IMR-90 (cell line): Measurements from ENCODE around the gene USB1. TPM values are rescaled to one million over a fixed set of nuclear protein-coding genes. Genes with fewer than 3 reads are reported as not detected.

Experiments
- ATAC-seq: fragments of 200-7000 bp; cut with Tn5 transposase; 2 replicates; pipeline ENCODE4 v1.9.1; 2020; ENCODE audit warnings: low read depth, mild to moderate bottlenecking, moderate library complexity
- BruUV-seq: library from RNA; stranded (reverse); fragments of 400-500 nt; replicated peaks from 2 replicates; lab custom pipeline; 2021; lab: Mats Ljungman, UMichigan
- CTCF ChIA-PET: fragments of 300-600 bp; formaldehyde crosslinking; extraction: SDS; loops from one replicate; lab custom pipeline; 2021; ENCODE audit warnings: antibody characterized with exemption; lab: Yijun Ruan, JAX
- POLR2A ChIA-PET: fragments of 300-600 bp; sonication (Branson Sonifier 250); formaldehyde crosslinking; loops from one replicate; lab custom pipeline; 2022; ENCODE audit warnings: antibody characterized with exemption; ENCODE audit not compliant: unreplicated experiment; lab: Charles Lee
- DNase-seq: peaks from one replicate; pipeline ENCODE4 v3.0.0; 2013
- H2AFZ ChIP-seq: replicated peaks from 2 replicates; pipeline ENCODE3; 2013; ENCODE audit warnings: low read length, mild to moderate bottlenecking; ENCODE audit not compliant: poor library complexity
- H2AK5ac ChIP-seq: 2 replicates; pipeline ENCODE4 v1.6.1; 2013; ENCODE audit warnings: low read depth, low read length, inconsistent platforms
- H2AK9ac ChIP-seq: replicated peaks from 2 replicates; pipeline ENCODE3; 2013; ENCODE audit warnings: mild to moderate bottlenecking, low read depth, low read length, moderate library complexity; ENCODE audit not compliant: poor library complexity
- H2BK120ac ChIP-seq: 2 replicates; pipeline ENCODE4 v1.6.1; 2013; ENCODE audit warnings: low read depth, low read length, inconsistent platforms
- H2BK15ac ChIP-seq: 3 replicates; pipeline ENCODE4 v1.6.1; 2013; ENCODE audit warnings: low read depth, low read length, inconsistent platforms
- H2BK20ac ChIP-seq: 2 replicates; pipeline ENCODE4 v1.6.1; 2013; ENCODE audit warnings: low read depth, mild to moderate bottlenecking, inconsistent platforms, low read length, moderate library complexity
- H2BK5ac ChIP-seq: 2 replicates; pipeline ENCODE4 v1.6.1; 2013; ENCODE audit warnings: mild to moderate bottlenecking, low read depth, low read length, inconsistent platforms; ENCODE audit not compliant: poor library complexity, severe bottlenecking
- H3K14ac ChIP-seq: replicated peaks from 2 replicates; pipeline ENCODE4 v1.6.1; 2013; ENCODE audit warnings: low read depth, low read length, inconsistent platforms
- H3K18ac ChIP-seq: 2 replicates; pipeline ENCODE4 v1.6.1; 2013; ENCODE audit warnings: low read depth, low read length, control low read depth
- H3K23ac ChIP-seq: 2 replicates; pipeline ENCODE4 v1.6.1; 2013; ENCODE audit warnings: low read depth, low read length, inconsistent platforms
- H3K27ac ChIP-seq: 2 replicates; pipeline ENCODE4 v1.5.1; 2013; ENCODE audit warnings: mild to moderate bottlenecking, control low read depth, low read length; ENCODE audit not compliant: insufficient read depth
- H3K27me3 ChIP-seq: 2 replicates; pipeline ENCODE4 v1.6.1; 2013; ENCODE audit warnings: low read length; ENCODE audit not compliant: control insufficient read depth, insufficient read depth
- H3K36me3 ChIP-seq: 2 replicates; pipeline ENCODE4 v1.6.1; 2013; ENCODE audit warnings: low read length, mixed read lengths; ENCODE audit not compliant: control insufficient read depth, insufficient read depth
- H3K4ac ChIP-seq: 2 replicates; pipeline ENCODE4 v1.6.1; 2013; ENCODE audit warnings: low read depth, low read length, inconsistent platforms
- H3K4me1 ChIP-seq: 2 replicates; pipeline ENCODE4 v1.6.1; 2013; ENCODE audit warnings: low read length, mixed read lengths; ENCODE audit not compliant: control insufficient read depth, insufficient read depth
- H3K4me2 ChIP-seq: 2 replicates; pipeline ENCODE4 v1.6.1; 2013; ENCODE audit warnings: low read depth, mild to moderate bottlenecking, control low read depth, low read length, moderate library complexity
- H3K4me3 ChIP-seq: 2 replicates; pipeline ENCODE4 v1.5.1; 2013; ENCODE audit warnings: low read depth, mild to moderate bottlenecking, control low read depth, low read length, moderate library complexity; ENCODE audit not compliant: insufficient read depth
- H3K56ac ChIP-seq: 2 replicates; pipeline ENCODE4 v1.6.1; 2013; ENCODE audit warnings: low read length, inconsistent platforms; ENCODE audit not compliant: insufficient read depth; ENCODE audit errors: extremely low read depth
- H3K79me1 ChIP-seq, 2 experiments: 2 replicates each; pipeline ENCODE4 v1.6.1; 2013; ENCODE audit warnings: low read length in 2 of 2, inconsistent platforms in 1 of 2, low read depth in 1 of 2
- H3K9ac ChIP-seq: 2 replicates; pipeline ENCODE4 v1.6.1; 2013; ENCODE audit warnings: low read depth, low read length, control low read depth
- H3K9me1 ChIP-seq: 2 replicates; pipeline ENCODE4 v1.6.1; 2013; ENCODE audit warnings: low read length, inconsistent platforms; ENCODE audit not compliant: insufficient read depth
- H3K9me3 ChIP-seq: 2 replicates; pipeline ENCODE4 v1.6.1; 2013; ENCODE audit warnings: low read length; ENCODE audit not compliant: control insufficient read depth, insufficient read depth
- H4K20me1 ChIP-seq: 2 replicates; pipeline ENCODE4 v1.6.1; 2013; ENCODE audit warnings: low read length, inconsistent platforms; ENCODE audit not compliant: insufficient read depth
- H4K5ac ChIP-seq: 2 replicates; pipeline ENCODE4 v1.6.1; 2013; ENCODE audit warnings: mild to moderate bottlenecking, low read depth, low read length, control low read depth
- H4K8ac ChIP-seq, 2 experiments: 2 replicates each; pipeline ENCODE4 v1.6.1; 2013; ENCODE audit warnings: low read depth in 2 of 2, low read length in 2 of 2, control low read depth in 1 of 2, inconsistent platforms in 1 of 2
- H4K91ac ChIP-seq: 2 replicates; pipeline ENCODE4 v1.6.1; 2013; ENCODE audit warnings: low read depth, low read length, inconsistent platforms; ENCODE audit not compliant: insufficient read depth
- BHLHE40 ChIP-seq: fragments of 150-350 bp; IDR thresholded peaks from 2 replicates; pipeline ENCODE4 v1.6.1; 2016; ENCODE audit warnings: mild to moderate bottlenecking, low read depth, low read length
- CEBPB ChIP-seq: IDR thresholded peaks from 2 replicates; pipeline ENCODE4 v1.6.1; 2012; ENCODE audit warnings: low read depth, low read length, improper control_type of control experiment
- CHD1 ChIP-seq: IDR thresholded peaks from 2 replicates; pipeline ENCODE4 v1.6.1; 2012; ENCODE audit warnings: low read depth, low read length, improper control_type of control experiment
- FOS ChIP-seq: fragments of 150-350 bp; IDR thresholded peaks from 2 replicates; pipeline ENCODE4 v1.6.1; 2016; ENCODE audit warnings: low read depth, low read length
- MAFK ChIP-seq: IDR thresholded peaks from 2 replicates; pipeline ENCODE4 v1.6.1; 2012; ENCODE audit warnings: low read depth, low read length, improper control_type of control experiment
- MAZ ChIP-seq: IDR thresholded peaks from 2 replicates; pipeline ENCODE4 v1.6.1; 2012; ENCODE audit warnings: low read depth, mild to moderate bottlenecking, low read length, improper control_type of control experiment, moderate library complexity, borderline replicate concordance
- MXI1 ChIP-seq: IDR thresholded peaks from 2 replicates; pipeline ENCODE4 v1.6.1; 2012; ENCODE audit warnings: low read depth, mild to moderate bottlenecking, low read length, moderate library complexity, borderline replicate concordance
- NFE2L2 ChIP-seq: fragments of 150-350 bp; IDR thresholded peaks from 2 replicates; pipeline ENCODE4 v1.6.1; 2016; ENCODE audit warnings: low read depth, mild to moderate bottlenecking, low read length
- POLR2A ChIP-seq: IDR thresholded peaks from 2 replicates; pipeline ENCODE4 v1.6.1; 2012; ENCODE audit warnings: mild to moderate bottlenecking, low read depth, low read length
- RAD21 ChIP-seq: IDR thresholded peaks from 2 replicates; pipeline ENCODE4 v1.6.1; 2012; ENCODE audit warnings: low read length, improper control_type of control experiment
- RCOR1 ChIP-seq: IDR thresholded peaks from 2 replicates; pipeline ENCODE4 v1.6.1; 2012; ENCODE audit warnings: mild to moderate bottlenecking, low read length, improper control_type of control experiment; ENCODE audit not compliant: insufficient replicate concordance
- RFX5 ChIP-seq: IDR thresholded peaks from 2 replicates; pipeline ENCODE4 v1.8.0; 2012; ENCODE audit warnings: low read depth, mild to moderate bottlenecking, low read length, moderate library complexity
- SMC3 ChIP-seq: fragments of 150-350 bp; IDR thresholded peaks from 2 replicates; pipeline ENCODE4 v1.6.1; 2016; ENCODE audit warnings: low read depth, mild to moderate bottlenecking, antibody characterized with exemption, low read length, moderate library complexity
- WGBS, 2 experiments: methylation state at CpG; one replicate each; pipeline versions ENCODE4 v1.1.5 to v1.1.7; 2013; ENCODE audit warnings: missing lambda C conversion rate in 2 of 2; ENCODE audit not compliant: insufficient read length in 1 of 2; ENCODE audit errors: extremely low coverage in 2 of 2; 5-methylcytosine and 5-hydroxymethylcytosine counted together
- dilution Hi-C: fragments of 300-500 bp; cut with HindIII; formaldehyde crosslinking; loops from one replicate; pipeline ENCODE4 v1.14.3; 2018; ENCODE audit warnings: low sequenced_read_pairs; ENCODE audit not compliant: unreplicated experiment
- in situ Hi-C: fragments of 300-500 bp; cut with MboI; formaldehyde crosslinking; loops from 3 replicates; pipeline ENCODE4 v1.14.3; 2019; ENCODE audit warnings: low sequenced_read_pairs, inconsistent platforms, mixed read lengths
- intact Hi-C: fragments of 100-400 bp; cut with micrococcal nuclease; formaldehyde crosslinking; loops from 2 replicates; pipeline ENCODE4 v1.10.0; 2022
- polyA plus RNA-seq, 3 experiments: library from polyadenylated mRNA; depleted of rRNA; stranded (reverse); fragments of >200 nt; gene quantifications; 2 replicates each; pipeline ENCODE4 v1.2.3, GENCODE V29; 2012; ENCODE audit warnings: low replicate concordance in 1 of 3
- total RNA-seq: library from RNA; depleted of rRNA; stranded (reverse); fragments of >200 nt; gene quantifications from 2 replicates; pipeline ENCODE4 v1.2.3, GENCODE V29; 2012
- TF ChIP-seq, protein P1 (sequence below): conservative IDR thresholded peaks from 2 replicates; pipeline ENCODE4 v1.5.1; 2012; ENCODE audit warnings: mild to moderate bottlenecking, low read depth, low read length, improper control_type of control experiment
- TF ChIP-seq, protein P2 (sequence below): fragments of 150-350 bp; IDR thresholded peaks from 2 replicates; pipeline ENCODE4 v1.6.1; 2017; ENCODE audit warnings: mild to moderate bottlenecking, antibody characterized with exemption, low read length, low read depth

USB1 gene
- total and polyA plus RNA-seq, 2 of the 4 experiments (the other 2 are of a cell fraction), result 45.9 to 94.9 TPM

- Histone ChIP-seq H4K5ac (no peak overlapping the region), H3K27ac (no peak overlapping the region), H2BK5ac (no peak overlapping the region), H3K36me3 (peaks cover 9% of the 10 kb centered on the region), H3K4me3 (no peak overlapping the region), H3K14ac (no peak overlapping the region), H2BK20ac (no peak overlapping the region), H3K9me1 (peaks cover 8% of the 10 kb centered on the region; the same call in 1 of the 2 replicates), H4K8ac (no peak overlapping the region), H2AFZ (no peak overlapping the region), H3K56ac (no peak overlapping the region), H3K23ac (no peak overlapping the region), H3K9me3 (no peaks in the 10 kb centered on the region), H4K20me1 (0 out of 2 replicates have a peak, but pooled peaks cover 9% of the 10 kb centered on the region), H3K9ac (no peak overlapping the region), H3K79me1 (no peaks in the 10 kb centered on the region), H3K4me2 (no peak overlapping the region), H2BK120ac (no peak overlapping the region), H3K4me1 (peaks cover 14% of the 10 kb centered on the region), H3K27me3 (peaks cover 8% of the 10 kb centered on the region), H2AK5ac (no peak overlapping the region), H3K4ac (no peak overlapping the region), H3K18ac (no peak overlapping the region), H4K91ac (no peak overlapping the region), H2AK9ac (no peak overlapping the region), H2BK15ac (no peak overlapping the region)
- DNase-seq, result no peak
- intact Hi-C loops, result loop anchor here (1.0 to 5.0 kb wide), 4 partner anchors 102 to 467 kb away; partner anchors contain the start of gene CSNK2A2
- dilution Hi-C loops, result no loop called here
- CTCF ChIA-PET, result interaction anchor here (0.9 to 1.0 kb wide), 2 partner anchors 102 to 121 kb away, joined by 3 read pairs; no protein-coding TSS in a partner anchor
- in situ Hi-C loops, result loop anchor here (5.0 kb wide), 1 partner anchor 107 kb away; the partner anchor contains the start of gene CFAP20
- no peak for ATAC-seq
- BruUV-seq, result no TSS peak
- POLR2A ChIA-PET, result no interaction called here
- TF ChIP-seq BHLHE40 (no peak), FOS (no peak), MXI1 (no peak), CEBPB (no peak), MAZ (no peak), CHD1 (no peak), RFX5 (no peak), RCOR1 (no peak), POLR2A (no peak), SMC3 (no peak), MAFK (no peak), RAD21 (no peak), NFE2L2 (no peak)
- TF ChIP-seq, protein P1, sequence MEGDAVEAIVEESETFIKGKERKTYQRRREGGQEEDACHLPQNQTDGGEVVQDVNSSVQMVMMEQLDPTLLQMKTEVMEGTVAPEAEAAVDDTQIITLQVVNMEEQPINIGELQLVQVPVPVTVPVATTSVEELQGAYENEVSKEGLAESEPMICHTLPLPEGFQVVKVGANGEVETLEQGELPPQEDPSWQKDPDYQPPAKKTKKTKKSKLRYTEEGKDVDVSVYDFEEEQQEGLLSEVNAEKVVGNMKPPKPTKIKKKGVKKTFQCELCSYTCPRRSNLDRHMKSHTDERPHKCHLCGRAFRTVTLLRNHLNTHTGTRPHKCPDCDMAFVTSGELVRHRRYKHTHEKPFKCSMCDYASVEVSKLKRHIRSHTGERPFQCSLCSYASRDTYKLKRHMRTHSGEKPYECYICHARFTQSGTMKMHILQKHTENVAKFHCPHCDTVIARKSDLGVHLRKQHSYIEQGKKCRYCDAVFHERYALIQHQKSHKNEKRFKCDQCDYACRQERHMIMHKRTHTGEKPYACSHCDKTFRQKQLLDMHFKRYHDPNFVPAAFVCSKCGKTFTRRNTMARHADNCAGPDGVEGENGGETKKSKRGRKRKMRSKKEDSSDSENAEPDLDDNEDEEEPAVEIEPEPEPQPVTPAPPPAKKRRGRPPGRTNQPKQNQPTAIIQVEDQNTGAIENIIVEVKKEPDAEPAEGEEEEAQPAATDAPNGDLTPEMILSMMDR, result no peak
- TF ChIP-seq, protein P2, sequence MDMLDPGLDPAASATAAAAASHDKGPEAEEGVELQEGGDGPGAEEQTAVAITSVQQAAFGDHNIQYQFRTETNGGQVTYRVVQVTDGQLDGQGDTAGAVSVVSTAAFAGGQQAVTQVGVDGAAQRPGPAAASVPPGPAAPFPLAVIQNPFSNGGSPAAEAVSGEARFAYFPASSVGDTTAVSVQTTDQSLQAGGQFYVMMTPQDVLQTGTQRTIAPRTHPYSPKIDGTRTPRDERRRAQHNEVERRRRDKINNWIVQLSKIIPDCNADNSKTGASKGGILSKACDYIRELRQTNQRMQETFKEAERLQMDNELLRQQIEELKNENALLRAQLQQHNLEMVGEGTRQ, result no peak
- WGBS, 2 experiments, result 100% methylated on average over 1 of the region's 8 CpGs; no CpG with 5 or more reads in 1 of the 2 experiments
These were observed 18.8 kb downstream of the USB1 start for GRCh38 chr16:58019866-58020538.
